Mesothelial cell of epicardium (in vitro differentiated cells): ENCODE results near the gene PRAC1. TPM values are rescaled to one million over a fixed set of nuclear protein-coding genes. Genes with fewer than 3 reads are reported as not detected.

Experiments used
- DNase-seq, 2 experiments: peaks; one replicate each; pipeline ENCODE4 v3.0.0; 2021; ENCODE audit warnings: low spot score in 2 of 2; ENCODE audit not compliant: unreplicated experiment in 2 of 2
- H3K27ac Mint-ChIP-seq: 2 replicates; pipeline ENCODE4 v1.8.0; 2021; ENCODE audit warnings: mixed read lengths
- H3K27me3 Mint-ChIP-seq: 2 replicates; pipeline ENCODE4 v1.8.0; 2021; ENCODE audit warnings: low read depth, mixed read lengths
- H3K36me3 Mint-ChIP-seq: 2 replicates; pipeline ENCODE4 v1.8.0; 2021; ENCODE audit warnings: mixed read lengths
- H3K4me1 Mint-ChIP-seq: 2 replicates; pipeline ENCODE4 v1.8.0; 2021; ENCODE audit warnings: mixed read lengths
- H3K4me3 Mint-ChIP-seq: 2 replicates; pipeline ENCODE4 v1.8.0; 2021; ENCODE audit warnings: mild to moderate bottlenecking, moderate library complexity, mixed read lengths
- H3K9me3 Mint-ChIP-seq: 2 replicates; pipeline ENCODE4 v1.8.0; 2021; ENCODE audit warnings: mixed read lengths
- CTCF ChIP-seq: fragments of 200-600 bp; sonication (generic); IDR thresholded peaks from one replicate; pipeline ENCODE4 v1.5.0; 2021; ENCODE audit warnings: antibody characterized with exemption; ENCODE audit not compliant: unreplicated experiment
- total RNA-seq: library from RNA; stranded (reverse); gene quantifications from 3 replicates; pipeline ENCODE4 v1.2.1, GENCODE V29; 2021

The PRAC1 gene
- total RNA-seq, 1 donor from 2014 or later: 14.0 TPM

GRCh38 chr17:48726114-48726915 is 4.0 kb upstream of the PRAC1 start:
- H3K4me3 Mint-ChIP-seq: peak overlapping the region; percentile 79
- H3K27ac Mint-ChIP-seq: peak overlapping the region; percentile 88
- peaks cover 97% of the 10 kb centered on the region for H3K27me3 Mint-ChIP-seq
- H3K36me3 Mint-ChIP-seq: no peaks in the 10 kb centered on the region
- TF ChIP-seq CTCF: no peak
- peaks cover 53% of the 10 kb centered on the region for H3K4me1 Mint-ChIP-seq
- H3K9me3 Mint-ChIP-seq: no peaks in the 10 kb centered on the region
- DNase-seq: no peak

DNA sequence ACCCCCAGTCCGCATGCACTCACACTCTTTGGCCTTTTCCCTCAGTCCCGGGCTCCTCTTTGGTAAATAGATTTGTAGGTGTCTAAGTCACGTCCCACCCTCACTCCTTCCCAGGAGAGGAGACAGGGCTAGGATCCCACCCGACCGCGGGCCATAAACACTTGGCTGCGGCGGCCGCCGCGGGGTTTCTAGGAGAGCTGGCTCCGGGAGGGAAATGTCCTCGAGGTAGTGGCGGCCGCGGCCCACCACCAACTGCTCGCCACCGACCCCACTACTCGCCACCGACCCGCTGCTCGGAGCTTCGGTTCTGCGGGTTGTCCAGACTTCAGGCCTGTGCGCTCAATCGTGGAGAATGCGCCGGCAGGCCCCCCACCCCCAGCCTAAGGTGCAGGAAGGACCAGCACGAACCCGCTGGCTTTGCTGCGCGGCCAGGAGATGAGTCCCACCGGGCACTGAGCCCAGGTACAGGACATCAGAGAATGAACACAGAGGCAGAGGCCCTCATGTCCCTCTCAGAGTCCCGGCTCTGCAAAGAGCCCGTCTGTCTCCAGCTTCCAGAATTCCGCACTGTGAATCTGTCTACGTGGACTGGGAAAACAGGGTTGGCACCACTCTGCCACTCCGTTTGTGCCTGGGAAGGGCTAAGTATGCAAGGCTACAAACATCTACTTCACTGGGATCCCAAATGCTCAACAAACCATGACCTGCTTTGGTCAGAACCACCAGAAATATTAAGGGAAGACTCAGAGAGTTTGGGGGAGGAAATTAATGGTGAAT is 3.2 kb upstream of the PRAC1 start:
- Mint-ChIP-seq H3K27ac (peak overlapping the region; percentile 88), H3K4me1 (peaks cover 58% of the 10 kb centered on the region), H3K27me3 (peaks cover 98% of the 10 kb centered on the region), H3K36me3 (no peaks in the 10 kb centered on the region), H3K4me3 (peak overlapping the region; percentile 79), H3K9me3 (no peaks in the 10 kb centered on the region)
- DNase-seq: no peak
- no peak for TF ChIP-seq CTCF

GRCh38 chr17:48725004-48725287 is 2.6 kb upstream of the PRAC1 start:
- no peak for TF ChIP-seq CTCF
- peak overlapping the region; percentile 88 for H3K27ac Mint-ChIP-seq
- H3K27me3 Mint-ChIP-seq: peaks cover 98% of the 10 kb centered on the region
- peaks cover 58% of the 10 kb centered on the region for H3K4me1 Mint-ChIP-seq
- peak overlapping the region; percentile 79 for H3K4me3 Mint-ChIP-seq
- no peaks in the 10 kb centered on the region for H3K9me3 Mint-ChIP-seq
- no peak for DNase-seq
- H3K36me3 Mint-ChIP-seq: no peaks in the 10 kb centered on the region

DNA sequence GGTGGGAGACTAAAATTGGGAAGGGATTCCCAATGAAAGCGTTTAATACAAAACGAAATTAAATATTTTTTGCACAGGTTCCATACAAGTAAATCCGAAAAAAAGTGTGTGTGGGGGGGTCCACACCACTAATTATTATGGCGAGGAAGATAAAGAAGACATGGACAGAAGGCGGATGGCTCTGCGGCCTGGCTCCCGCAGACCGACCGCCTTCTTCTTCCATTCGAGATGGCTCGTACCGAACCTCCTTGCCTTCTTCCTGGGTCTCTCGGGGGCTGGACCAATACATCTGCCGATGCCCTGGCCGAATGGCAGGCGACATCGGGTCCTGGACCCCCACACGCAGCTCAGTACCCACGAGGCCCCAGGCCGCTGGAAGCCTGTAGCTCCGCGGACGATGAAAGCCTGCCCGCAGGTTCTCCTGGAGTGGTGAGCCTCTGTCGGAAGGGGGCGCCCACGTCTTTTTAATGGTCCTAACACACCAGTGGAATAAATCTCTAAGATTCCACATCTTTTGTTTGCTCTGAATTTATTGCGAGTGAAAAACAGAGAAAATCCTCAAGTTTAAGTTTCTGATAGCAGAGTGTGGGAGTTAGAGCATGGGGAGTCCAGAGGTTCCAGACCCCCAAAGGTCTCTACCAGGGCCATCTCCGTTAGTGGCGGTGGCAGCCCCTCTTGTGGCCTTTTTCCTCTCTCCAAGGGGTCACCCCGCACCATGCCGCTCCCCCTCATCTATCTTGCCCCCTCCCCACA is 2.1 kb upstream of the PRAC1 start:
- Mint-ChIP-seq H3K27me3 (peaks cover 98% of the 10 kb centered on the region), H3K9me3 (no peaks in the 10 kb centered on the region), H3K4me3 (peak overlapping the region; percentile 79), H3K36me3 (no peaks in the 10 kb centered on the region), H3K27ac (peak overlapping the region; percentile 95), H3K4me1 (peaks cover 57% of the 10 kb centered on the region)
- peak; percentile 71 for TF ChIP-seq CTCF
- peak; percentile 79 to 95 for DNase-seq

DNA sequence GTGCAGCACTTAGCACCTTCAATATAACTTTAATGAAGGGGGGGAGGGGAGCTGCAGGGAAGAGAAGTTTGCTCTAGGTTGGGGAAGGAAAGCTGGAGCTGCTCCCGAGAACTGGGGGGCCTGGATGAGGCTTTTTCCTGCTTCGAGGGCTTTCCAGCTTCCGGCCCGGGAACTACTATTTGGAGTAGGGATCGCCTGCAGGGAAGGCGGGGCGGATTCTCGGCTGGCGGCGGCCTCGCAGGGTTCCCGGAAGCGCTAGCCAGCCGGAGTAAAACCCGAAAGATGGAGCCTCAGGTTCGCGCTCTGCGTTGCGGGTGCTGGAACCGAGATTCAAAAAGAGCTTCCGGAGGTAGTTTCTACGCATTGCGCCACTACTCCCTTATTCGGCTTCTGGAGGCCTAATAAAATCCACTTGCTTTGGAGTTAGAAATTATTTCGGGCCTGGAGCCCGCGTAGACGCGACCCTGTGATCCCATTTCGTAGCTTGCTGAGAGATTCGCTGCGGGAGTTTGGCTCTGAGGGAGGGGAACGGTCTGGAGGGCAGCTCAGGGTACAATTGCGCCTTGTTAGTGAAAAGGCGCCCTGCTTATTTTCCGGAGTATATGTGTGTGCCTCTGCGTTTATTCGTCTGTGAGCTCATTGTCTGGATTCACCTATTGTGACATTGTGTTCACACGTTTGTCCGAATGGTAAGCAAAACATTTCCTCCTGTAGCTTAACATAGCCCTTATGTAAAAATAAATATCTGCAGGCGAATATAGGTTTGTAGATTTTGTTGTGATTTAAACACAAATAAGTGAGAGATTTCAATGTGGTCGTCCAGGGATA is 1.3 kb upstream of the PRAC1 start:
- Mint-ChIP-seq H3K4me1 (peaks cover 54% of the 10 kb centered on the region), H3K4me3 (peak overlapping the region; percentile 79), H3K27me3 (peaks cover 98% of the 10 kb centered on the region), H3K27ac (peak overlapping the region; percentile 95), H3K9me3 (no peaks in the 10 kb centered on the region), H3K36me3 (no peaks in the 10 kb centered on the region)
- TF ChIP-seq CTCF: no peak
- no peak for DNase-seq
